HFFc6 (cell line): ENCODE measurements around the gene LRRC74B. TPM values are rescaled to one million over a fixed set of nuclear protein-coding genes. Genes with fewer than 3 reads are reported as not detected.
"Not testable (repeated sequence)": the region's sequence is repeated elsewhere in the genome, so short reads cannot be mapped to it uniquely, and the experiment has no call there.

Source experiments
- DNase-seq: peaks from one replicate; pipeline ENCODE4 v3.0.0-alpha.2; 2018
- H3K27ac Mint-ChIP-seq: 2 replicates; pipeline ENCODE4 v1.8.0; 2020; ENCODE audit warnings: mild to moderate bottlenecking, mixed read lengths
- H3K27me3 Mint-ChIP-seq: 2 replicates; pipeline ENCODE4 v1.8.0; 2021; ENCODE audit warnings: mild to moderate bottlenecking, moderate library complexity, mixed read lengths; ENCODE audit not compliant: insufficient read depth
- H3K36me3 Mint-ChIP-seq: 2 replicates; pipeline ENCODE4 v1.8.0; 2021; ENCODE audit warnings: low read depth, mixed read lengths
- H3K4me1 Mint-ChIP-seq: 2 replicates; pipeline ENCODE4 v1.8.0; 2020; ENCODE audit warnings: low read depth, mixed read lengths
- H3K4me3 Mint-ChIP-seq: 2 replicates; pipeline ENCODE4 v1.8.0; 2020; ENCODE audit warnings: mild to moderate bottlenecking, moderate library complexity, mixed read lengths
- H3K9me3 Mint-ChIP-seq: 2 replicates; pipeline ENCODE4 v1.8.0; 2020; ENCODE audit warnings: mild to moderate bottlenecking, mixed read lengths
- total RNA-seq, 6 experiments: library from RNA; stranded (reverse); fragmentation: NEBNext Ultra II Directional; extraction: Animal tissue kit (Norgen Biotek cat#: 25700); gene quantifications; 2 replicates in 1 of 6; 3 replicates in 5 of 6; pipeline ENCODE4 v1.2.3, GENCODE V29; 2021
- TF ChIP-seq, protein P1 (sequence below): fragments of 200-600 bp; sonication (generic); IDR thresholded peaks from 2 replicates; pipeline ENCODE4 v1.5.0; 2021; ENCODE audit warnings: antibody characterized with exemption, mild to moderate bottlenecking

Gene LRRC74B
- total RNA-seq, 6 experiments from 2014 or later: not detected

DNA sequence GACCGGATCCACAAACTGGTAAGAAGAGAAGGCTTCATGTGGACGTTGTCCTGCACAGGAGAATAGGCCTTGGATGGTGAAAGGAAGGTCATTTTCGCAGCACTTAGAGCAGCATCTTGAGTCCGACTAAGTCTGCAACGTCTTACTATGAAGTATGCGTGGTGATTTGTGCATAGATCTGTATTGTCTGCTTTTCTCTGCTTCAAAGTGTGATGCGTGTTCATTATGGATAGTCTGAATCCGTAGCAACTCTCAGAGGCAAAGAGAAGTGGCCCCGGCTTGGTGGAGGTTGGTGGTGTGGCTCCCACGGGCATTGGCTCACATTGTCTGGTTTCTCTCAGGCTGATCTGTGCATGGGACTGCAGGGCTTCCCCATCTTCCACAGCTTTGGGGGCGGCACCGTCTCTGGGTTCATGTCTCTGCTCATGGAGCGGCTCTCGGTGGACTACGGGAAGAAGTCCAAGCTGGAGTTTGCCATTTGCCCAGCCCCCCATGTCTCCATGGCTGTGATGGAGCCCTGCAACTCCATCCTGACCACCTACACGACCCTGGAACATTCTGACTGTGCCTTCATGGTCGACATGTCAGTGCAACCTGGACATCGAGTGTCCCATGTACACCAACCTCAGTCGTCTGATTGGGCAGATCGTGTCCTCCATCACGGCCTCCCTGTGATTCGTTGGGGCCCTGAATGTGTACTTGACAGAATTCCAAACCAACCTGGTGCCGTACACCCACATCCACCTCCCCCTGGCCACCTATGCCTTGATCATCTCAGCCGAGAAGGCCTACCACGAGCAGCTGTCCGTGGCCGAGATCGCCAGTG, 21.5 kb downstream of the LRRC74B start:
- H3K27ac Mint-ChIP-seq: no peak overlapping the region
- DNase-seq: no peak
- peaks cover 18% of the 10 kb centered on the region for H3K27me3 Mint-ChIP-seq
- no peaks in the 10 kb centered on the region for H3K9me3 Mint-ChIP-seq
- no peaks in the 10 kb centered on the region for H3K36me3 Mint-ChIP-seq
- TF ChIP-seq, protein P1, sequence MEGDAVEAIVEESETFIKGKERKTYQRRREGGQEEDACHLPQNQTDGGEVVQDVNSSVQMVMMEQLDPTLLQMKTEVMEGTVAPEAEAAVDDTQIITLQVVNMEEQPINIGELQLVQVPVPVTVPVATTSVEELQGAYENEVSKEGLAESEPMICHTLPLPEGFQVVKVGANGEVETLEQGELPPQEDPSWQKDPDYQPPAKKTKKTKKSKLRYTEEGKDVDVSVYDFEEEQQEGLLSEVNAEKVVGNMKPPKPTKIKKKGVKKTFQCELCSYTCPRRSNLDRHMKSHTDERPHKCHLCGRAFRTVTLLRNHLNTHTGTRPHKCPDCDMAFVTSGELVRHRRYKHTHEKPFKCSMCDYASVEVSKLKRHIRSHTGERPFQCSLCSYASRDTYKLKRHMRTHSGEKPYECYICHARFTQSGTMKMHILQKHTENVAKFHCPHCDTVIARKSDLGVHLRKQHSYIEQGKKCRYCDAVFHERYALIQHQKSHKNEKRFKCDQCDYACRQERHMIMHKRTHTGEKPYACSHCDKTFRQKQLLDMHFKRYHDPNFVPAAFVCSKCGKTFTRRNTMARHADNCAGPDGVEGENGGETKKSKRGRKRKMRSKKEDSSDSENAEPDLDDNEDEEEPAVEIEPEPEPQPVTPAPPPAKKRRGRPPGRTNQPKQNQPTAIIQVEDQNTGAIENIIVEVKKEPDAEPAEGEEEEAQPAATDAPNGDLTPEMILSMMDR: no peak
- no peak overlapping the region for H3K4me3 Mint-ChIP-seq
- H3K4me1 Mint-ChIP-seq: peaks cover 5% of the 10 kb centered on the region; the same call in 1 of the 2 replicates

DNA sequence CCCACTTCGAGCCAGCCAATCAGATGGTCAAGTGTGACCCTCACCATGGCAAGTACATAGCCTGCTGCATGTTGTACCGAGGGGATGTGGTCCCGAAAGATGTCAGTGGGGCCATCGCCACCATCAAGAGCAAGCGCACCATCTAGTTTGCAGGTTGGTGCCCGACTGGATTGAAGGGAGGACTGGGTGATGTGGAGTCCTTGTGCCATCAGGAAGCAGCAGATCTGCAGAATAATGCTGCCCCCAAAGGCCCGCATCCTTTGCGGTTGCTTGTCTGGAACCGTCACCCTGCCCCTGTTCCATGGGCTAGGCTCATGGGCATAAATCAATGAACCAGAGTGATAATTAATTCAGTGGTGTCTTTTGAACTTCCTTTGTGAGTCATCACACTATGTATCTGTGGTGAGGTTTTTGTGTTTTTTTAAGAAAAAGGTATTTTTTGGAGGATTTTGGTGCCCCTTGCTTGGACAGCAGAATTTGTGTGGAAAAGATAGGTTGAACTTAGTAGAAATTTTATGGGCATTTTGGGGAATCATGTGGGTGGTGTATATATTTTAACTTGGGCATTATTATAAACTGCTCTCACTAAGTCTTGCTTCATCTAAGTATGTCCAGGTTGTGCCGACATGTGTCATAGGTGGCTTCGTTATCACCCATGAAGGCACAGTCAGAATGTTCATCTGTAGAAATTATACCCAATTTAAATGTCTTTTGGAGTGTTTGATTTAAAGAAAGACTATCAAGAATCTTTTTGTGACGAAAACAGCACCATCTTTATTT, 22.3 kb downstream of the LRRC74B start:
- Mint-ChIP-seq H3K9me3 (no peaks in the 10 kb centered on the region), H3K4me3 (no peak overlapping the region), H3K4me1 (peaks cover 8% of the 10 kb centered on the region), H3K36me3 (no peaks in the 10 kb centered on the region), H3K27ac (no peak overlapping the region), H3K27me3 (peaks cover 18% of the 10 kb centered on the region)
- no peak for DNase-seq
- TF ChIP-seq, protein P1: no peak

GRCh38 chr22:21068681-21069276, 23.0 kb downstream of the LRRC74B start:
- TF ChIP-seq, protein P1: no peak

DNA sequence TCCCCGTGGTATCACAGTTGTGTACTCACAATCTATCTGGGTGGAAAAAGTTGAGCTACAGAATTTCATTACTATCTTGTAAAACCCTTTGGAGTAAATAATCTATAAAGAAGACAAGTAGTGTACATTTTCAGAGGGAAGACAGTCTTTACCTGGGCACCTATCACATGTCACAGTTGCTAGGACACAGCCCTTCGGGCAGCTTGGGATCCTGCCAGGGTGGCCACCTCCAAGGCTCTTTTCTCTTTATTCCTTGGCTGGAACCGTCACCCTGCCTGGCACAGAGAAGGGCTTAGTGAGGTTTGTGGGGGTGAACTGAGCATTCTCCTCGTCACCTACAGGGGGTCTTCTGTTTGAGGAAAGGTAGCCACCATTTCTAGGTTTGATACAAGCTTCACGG, 23.6 kb downstream of the LRRC74B start:
- Mint-ChIP-seq H3K36me3 (no peaks in the 10 kb centered on the region), H3K9me3 (no peaks in the 10 kb centered on the region), H3K27ac (no peak overlapping the region), H3K27me3 (peaks cover 17% of the 10 kb centered on the region), H3K4me1 (peaks cover 21% of the 10 kb centered on the region), H3K4me3 (no peak overlapping the region)
- TF ChIP-seq, protein P1: no peak
- DNase-seq: no peak

More at GRCh38 chr22:21068681-21069276, 23.0 kb downstream of the LRRC74B start:
- Mint-ChIP-seq H3K9me3 (no peaks in the 10 kb centered on the region), H3K27ac (no peak overlapping the region), H3K4me1 (peaks cover 15% of the 10 kb centered on the region), H3K27me3 (peaks cover 17% of the 10 kb centered on the region), H3K4me3 (no peak overlapping the region), H3K36me3 (no peaks in the 10 kb centered on the region)
- DNase-seq: no peak

DNA sequence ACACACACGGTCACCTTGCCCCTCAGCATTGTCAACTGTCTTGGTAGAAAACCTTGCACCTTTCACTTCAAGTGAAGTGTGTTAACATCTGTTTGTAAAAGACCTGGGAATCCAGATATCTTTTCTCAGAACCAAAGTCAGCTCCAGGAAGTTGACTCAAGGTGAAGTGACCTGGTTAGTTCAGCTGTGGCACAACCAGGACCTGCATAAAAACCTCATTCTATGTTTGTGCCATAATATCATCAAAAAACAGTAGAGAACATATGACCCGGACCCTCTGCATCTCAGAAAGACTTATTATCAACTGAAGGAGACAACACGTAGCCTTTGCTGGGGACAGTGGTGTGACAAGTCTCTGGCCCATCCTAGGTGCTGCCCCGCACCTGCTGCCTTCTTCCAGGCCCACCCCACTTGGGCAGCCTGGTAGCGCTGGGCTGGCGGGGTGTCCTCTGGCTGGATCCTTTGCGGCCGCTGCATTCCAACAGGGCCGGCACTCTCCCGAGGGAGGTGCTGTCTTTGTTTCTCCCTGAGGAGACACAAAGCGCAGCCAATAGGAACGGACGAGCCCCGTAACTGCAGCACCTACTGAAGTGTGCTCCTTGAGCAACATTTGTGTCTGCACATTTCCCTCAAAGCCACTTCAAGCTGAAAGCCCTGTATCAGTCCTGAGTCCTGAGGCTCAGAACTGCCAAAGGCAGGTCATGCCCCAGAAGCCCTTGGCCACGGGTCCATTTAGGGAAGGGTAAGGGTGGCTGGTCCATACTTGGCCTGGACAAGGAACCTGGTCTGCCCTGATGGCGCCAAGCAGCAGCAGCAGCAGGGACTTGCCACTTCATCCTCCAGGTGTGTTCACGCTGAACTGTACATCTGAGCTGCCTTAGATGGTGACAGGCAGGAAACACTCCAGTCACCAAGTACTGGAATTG, 25.2 kb downstream of the LRRC74B start:
- TF ChIP-seq, protein P1: no peak
- H3K4me3 Mint-ChIP-seq: no peak overlapping the region
- no peak overlapping the region for H3K27ac Mint-ChIP-seq
- DNase-seq: no peak
- peaks cover 17% of the 10 kb centered on the region for H3K27me3 Mint-ChIP-seq
- no peaks in the 10 kb centered on the region for H3K9me3 Mint-ChIP-seq
- H3K36me3 Mint-ChIP-seq: no peaks in the 10 kb centered on the region
- H3K4me1 Mint-ChIP-seq: peaks cover 18% of the 10 kb centered on the region

DNA sequence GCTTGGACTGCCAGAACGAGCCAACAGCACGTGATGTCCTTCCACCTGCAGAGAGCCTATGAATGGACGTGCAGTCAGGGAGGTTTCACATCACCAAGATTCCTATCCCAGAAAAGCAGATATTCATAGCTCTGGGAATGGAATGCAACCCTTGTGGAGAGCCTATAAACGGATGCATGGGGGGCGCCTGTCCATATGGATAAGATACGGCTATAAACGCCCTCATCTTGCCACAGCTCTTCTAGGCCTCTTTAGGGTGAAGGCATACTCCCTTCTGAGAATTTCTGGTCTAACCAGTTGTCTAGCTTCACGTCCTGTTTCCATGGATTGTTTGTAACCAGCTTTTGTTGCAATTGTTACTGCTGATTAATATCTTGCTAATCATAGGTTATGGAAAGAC, 26.1 kb downstream of the LRRC74B start:
- H3K9me3 Mint-ChIP-seq, DNase-seq, H3K27ac Mint-ChIP-seq, H3K4me3 Mint-ChIP-seq, H3K36me3 Mint-ChIP-seq: not testable (repeated sequence)
- Mint-ChIP-seq H3K27me3 (peaks cover 15% of the 10 kb centered on the region), H3K4me1 (peaks cover 18% of the 10 kb centered on the region)
